ENCODE measurements around the gene B3GNT4.

Gene B3GNT4

GRCh38 chr12:122203301-122204166, at the start of gene B3GNT4:
TSS of gene B3GNT4 (plus strand) at chr12:122203709. CDS start at chr12:122204619, 910 bp downstream.
- DNase-seq (ENCODE audit: low read depth) = no peak
- H3K4me3 ChIP-seq (ENCODE audit: low read depth, low read length) = peak within 1 kb of the TSS; percentile 45
- in situ Hi-C loops (cut with HindIII; ENCODE audit: low sequenced_read_pairs) = no loop called here
- TF ChIP-seq CTCF (IDR thresholded peaks at IDR 0.05; ENCODE audit: low read depth, low read length, missing control alignments) = no peak

GRCh38 chr12:122155705-122156104, 47.8 kb upstream of the B3GNT4 start:
- no peak overlapping the region for H3K4me3 ChIP-seq (ENCODE audit: low read depth, low read length)
- in situ Hi-C loops (cut with HindIII; ENCODE audit: low sequenced_read_pairs) = no loop called here
- no peak for TF ChIP-seq CTCF (IDR thresholded peaks at IDR 0.05; ENCODE audit: low read depth, low read length, missing control alignments)
- DNase-seq (ENCODE audit: low read depth) = no peak

DNA sequence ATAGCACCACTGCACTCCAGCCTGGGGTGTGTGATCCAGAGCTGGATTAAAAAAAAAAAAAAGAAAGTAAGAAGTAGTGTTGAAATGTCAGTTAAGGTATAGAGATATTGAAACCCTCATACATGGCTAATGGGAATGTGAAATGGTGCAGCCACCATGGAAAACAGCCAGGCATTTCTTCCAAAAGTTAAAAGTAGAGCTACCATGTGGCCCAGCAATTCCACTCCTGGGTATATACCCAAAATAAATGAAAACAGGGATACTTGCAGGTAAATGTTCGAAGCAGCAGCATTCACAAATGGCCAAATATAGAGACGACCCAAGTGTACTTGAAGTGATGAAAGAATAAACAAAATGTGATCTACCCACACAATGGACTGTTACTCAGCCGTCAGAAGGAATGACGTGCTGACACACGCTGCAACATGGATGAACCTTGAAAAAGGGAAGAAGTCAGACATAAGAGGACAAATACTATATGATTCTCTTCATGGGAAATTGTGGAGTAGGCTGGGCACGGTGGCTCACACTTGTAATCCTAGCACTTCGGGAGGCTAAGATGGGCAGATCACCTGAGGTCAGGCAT, 44.7 kb upstream of the B3GNT4 start:
- no peak overlapping the region for H3K4me3 ChIP-seq (ENCODE audit: low read depth, low read length)
- in situ Hi-C loops (cut with HindIII; ENCODE audit: low sequenced_read_pairs) = no loop called here
- no peak for TF ChIP-seq CTCF (IDR thresholded peaks at IDR 0.05; ENCODE audit: low read depth, low read length, missing control alignments)
- DNase-seq (ENCODE audit: low read depth) = no peak

- TF ChIP-seq CTCF (IDR thresholded peaks at IDR 0.05; ENCODE audit: low read depth, low read length, missing control alignments) = no peak
- DNase-seq (ENCODE audit: low read depth) = no peak
- no peak overlapping the region for H3K4me3 ChIP-seq (ENCODE audit: low read depth, low read length)
- in situ Hi-C loops (cut with HindIII; ENCODE audit: low sequenced_read_pairs) = no loop called here
These were observed 43.6 kb upstream of the B3GNT4 start for GRCh38 chr12:122159882-122160281.

DNA sequence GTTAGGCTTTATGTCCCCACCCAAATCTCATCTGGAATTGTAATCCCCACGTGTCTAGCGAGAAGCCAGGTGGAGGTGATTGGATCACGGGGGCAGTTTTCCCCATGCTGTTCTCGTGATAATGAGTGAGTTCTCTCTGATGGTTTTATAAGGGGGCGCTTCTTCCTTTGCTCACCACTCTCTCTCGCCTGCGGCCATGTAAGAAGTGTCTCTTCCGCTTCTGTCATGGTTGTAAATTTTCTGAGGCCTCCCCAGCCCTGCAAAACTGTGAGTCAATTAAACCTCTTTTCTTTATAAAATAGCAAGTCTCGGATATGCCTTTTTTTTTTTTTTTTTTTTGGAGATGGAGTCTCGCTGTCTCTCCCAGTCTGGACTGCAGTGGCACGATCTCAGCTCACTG, 42.7 kb upstream of the B3GNT4 start:
- DNase-seq (ENCODE audit: low read depth) = no peak
- no peak for TF ChIP-seq CTCF (IDR thresholded peaks at IDR 0.05; ENCODE audit: low read depth, low read length, missing control alignments)
- in situ Hi-C loops (cut with HindIII; ENCODE audit: low sequenced_read_pairs) = no loop called here
- no peak overlapping the region for H3K4me3 ChIP-seq (ENCODE audit: low read depth, low read length)

DNA sequence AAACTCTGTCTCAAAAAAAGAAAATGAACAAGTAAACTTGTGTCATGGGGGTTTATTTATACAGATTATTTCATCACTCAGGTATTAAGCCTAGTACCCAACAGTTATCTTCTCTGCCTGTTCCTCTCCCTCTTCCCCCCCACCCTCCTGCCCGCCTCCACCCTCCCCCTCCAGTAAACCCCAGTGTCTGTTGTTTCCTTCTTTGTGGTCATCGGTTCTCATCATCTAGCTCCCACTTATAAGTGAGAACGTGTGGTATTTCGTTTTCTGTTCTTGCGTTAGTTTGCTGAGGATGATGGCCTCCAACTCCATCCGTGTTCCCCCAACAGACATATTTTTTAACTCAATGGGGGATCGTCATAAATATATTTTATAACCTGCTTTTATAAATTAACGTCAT, 41.8 kb upstream of the B3GNT4 start:
- in situ Hi-C loops (cut with HindIII; ENCODE audit: low sequenced_read_pairs) = no loop called here
- H3K4me3 ChIP-seq (ENCODE audit: low read depth, low read length) = no peak overlapping the region
- DNase-seq (ENCODE audit: low read depth) = no peak
- no peak for TF ChIP-seq CTCF (IDR thresholded peaks at IDR 0.05; ENCODE audit: low read depth, low read length, missing control alignments)

Data from astrocyte of the cerebellum (primary cell).